ENCODE results near the gene ZNF764. TPM values are rescaled to one million over a fixed set of nuclear protein-coding genes. Genes with fewer than 3 reads are reported as not detected.
A peak's percentile ranks its signal among the peaks of the same experiment; 100 is the strongest.

Gene ZNF764
- total RNA-seq, 1 donor from 2014 or later: 19.2 TPM

GRCh38 chr16:30559690-30560089 is 1.5 kb upstream of the ZNF764 start:
- CTCF ChIA-PET: interaction anchor here (1.6 kb wide), 1 partner anchor 12 kb away, joined by 4 read pairs; the partner anchor contains the start of gene ZNF688
- DNase-seq (no peak), ATAC-seq (ENCODE audit: low read depth) (no peak)
- intact Hi-C loops (cut with micrococcal nuclease): loop anchor here (2.0 to 10.0 kb wide), 2 partner anchors 33 to 365 kb away; partner anchors contain the start of genes FBXL19 and ZNF768
- H3K27ac Mint-ChIP-seq: peak overlapping the region; percentile 74
- no peak for TF ChIP-seq CTCF (IDR thresholded peaks at IDR 0.05)
- H3K4me1 Mint-ChIP-seq: peaks cover 36% of the 10 kb centered on the region
- H3K9me3 Mint-ChIP-seq: no peaks in the 10 kb centered on the region
- peaks cover 16% of the 10 kb centered on the region for H3K36me3 Mint-ChIP-seq (ENCODE audit: low read depth)
- H3K27me3 Mint-ChIP-seq: no peaks in the 10 kb centered on the region
- H3K4me3 Mint-ChIP-seq: no peak overlapping the region
- POLR2A ChIA-PET: interaction anchor here (3.6 to 6.3 kb wide), 3 partner anchors 12 to 32 kb away, joined by 42 to 152 read pairs (median 135); partner anchors contain the start of genes ZNF688, ZNF747 and ZNF768

- H3K4me1 Mint-ChIP-seq: peaks cover 37% of the 10 kb centered on the region
- TF ChIP-seq CTCF (IDR thresholded peaks at IDR 0.05): no peak
- no peaks in the 10 kb centered on the region for H3K27me3 Mint-ChIP-seq
- peaks cover 23% of the 10 kb centered on the region for H3K36me3 Mint-ChIP-seq (ENCODE audit: low read depth)
- DNase-seq (no peak), ATAC-seq (ENCODE audit: low read depth) (no peak)
- peak overlapping the region; percentile 84 for H3K27ac Mint-ChIP-seq
- POLR2A ChIA-PET: interaction anchor here (0.6 to 6.3 kb wide), 31 partner anchors 9 to 493 kb away, joined by 3 to 152 read pairs (median 6); partner anchors contain the start of genes ALDOA, DCTPP1, FBRS and ITGAL
- H3K4me3 Mint-ChIP-seq: peak overlapping the region; percentile 83
- H3K9me3 Mint-ChIP-seq: no peaks in the 10 kb centered on the region
- CTCF ChIA-PET: interaction anchor here (0.9 to 2.5 kb wide), 4 partner anchors 13 to 70 kb away, joined by 3 to 16 read pairs (median 8); partner anchors contain the start of genes ZNF688 and ZNF747
- intact Hi-C loops (cut with micrococcal nuclease): loop anchor here (1.0 to 10.0 kb wide), 10 partner anchors 13 to 366 kb away; partner anchors contain the start of genes DCTPP1, FBRS, FBXL19 and PRR14
These were observed 709 bp upstream of the ZNF764 start for GRCh38 chr16:30558789-30559377.

DNA sequence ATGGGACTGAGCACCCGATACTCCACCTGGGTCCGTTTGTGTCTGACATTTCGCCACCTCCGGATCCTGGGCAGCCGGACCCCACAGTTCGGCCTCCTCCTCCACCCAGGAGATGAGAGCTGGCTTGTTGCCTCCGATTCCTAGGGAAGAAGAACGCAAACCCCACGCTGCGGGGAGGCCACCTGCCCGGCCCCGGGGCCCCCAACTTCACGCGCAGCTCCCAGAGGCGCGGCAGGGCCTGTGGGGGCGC is 542 bp downstream of the ZNF764 start:
- Mint-ChIP-seq H3K9me3 (no peaks in the 10 kb centered on the region), H3K36me3 (ENCODE audit: low read depth) (peaks cover 33% of the 10 kb centered on the region), H3K4me1 (peaks cover 46% of the 10 kb centered on the region), H3K27me3 (no peaks in the 10 kb centered on the region), H3K4me3 (peak overlapping the region; percentile 83), H3K27ac (peak overlapping the region; percentile 84)
- TF ChIP-seq CTCF (IDR thresholded peaks at IDR 0.05): no peak
- intact Hi-C loops (cut with micrococcal nuclease): loop anchor here (10.0 kb wide), 1 partner anchor 367 kb away; the partner anchor contains the start of gene FBXL19
- no peak for DNase-seq
- ChIA-PET CTCF (interaction anchor here (0.9 to 2.5 kb wide), 8 partner anchors 22 to 128 kb away, joined by 3 to 16 read pairs (median 4); partner anchors contain the start of genes DCTPP1, PRR14 and ZNF747), POLR2A (interaction anchor here (0.5 to 6.3 kb wide), 27 partner anchors 10 to 492 kb away, joined by 3 to 152 read pairs (median 7); partner anchors contain the start of genes ALDOA, DCTPP1, ITGAL and PHKG2)
- no peak for ATAC-seq (ENCODE audit: low read depth)

- CTCF ChIA-PET: no interaction called here
These were observed 2.1 kb downstream of the ZNF764 start for GRCh38 chr16:30556125-30556473.

More at GRCh38 chr16:30556125-30556473, 2.1 kb downstream of the ZNF764 start:
- peaks cover 31% of the 10 kb centered on the region for H3K36me3 Mint-ChIP-seq (ENCODE audit: low read depth)
- peak overlapping the region; percentile 35 for H3K27ac Mint-ChIP-seq
- intact Hi-C loops (cut with micrococcal nuclease): loop anchor here (10.0 kb wide), 1 partner anchor 369 kb away; the partner anchor contains the start of gene FBXL19
- DNase-seq: no peak
- H3K4me1 Mint-ChIP-seq: peaks cover 40% of the 10 kb centered on the region
- POLR2A ChIA-PET: interaction anchor here (1.9 to 6.3 kb wide), 3 partner anchors 15 to 94 kb away, joined by 8 to 152 read pairs (median 135); partner anchors contain the start of genes PRR14, ZNF688 and ZNF747
- no peak for TF ChIP-seq CTCF (IDR thresholded peaks at IDR 0.05)
- no peaks in the 10 kb centered on the region for H3K27me3 Mint-ChIP-seq
- ATAC-seq (ENCODE audit: low read depth): no peak
- no peaks in the 10 kb centered on the region for H3K9me3 Mint-ChIP-seq
- H3K4me3 Mint-ChIP-seq: peak overlapping the region; percentile 53

Data from activated B cell treated with CpG ODN at 0.5 μM for 24 hours (primary cell).